ENCODE measurements around the gene VKORC1.

The VKORC1 gene

DNA sequence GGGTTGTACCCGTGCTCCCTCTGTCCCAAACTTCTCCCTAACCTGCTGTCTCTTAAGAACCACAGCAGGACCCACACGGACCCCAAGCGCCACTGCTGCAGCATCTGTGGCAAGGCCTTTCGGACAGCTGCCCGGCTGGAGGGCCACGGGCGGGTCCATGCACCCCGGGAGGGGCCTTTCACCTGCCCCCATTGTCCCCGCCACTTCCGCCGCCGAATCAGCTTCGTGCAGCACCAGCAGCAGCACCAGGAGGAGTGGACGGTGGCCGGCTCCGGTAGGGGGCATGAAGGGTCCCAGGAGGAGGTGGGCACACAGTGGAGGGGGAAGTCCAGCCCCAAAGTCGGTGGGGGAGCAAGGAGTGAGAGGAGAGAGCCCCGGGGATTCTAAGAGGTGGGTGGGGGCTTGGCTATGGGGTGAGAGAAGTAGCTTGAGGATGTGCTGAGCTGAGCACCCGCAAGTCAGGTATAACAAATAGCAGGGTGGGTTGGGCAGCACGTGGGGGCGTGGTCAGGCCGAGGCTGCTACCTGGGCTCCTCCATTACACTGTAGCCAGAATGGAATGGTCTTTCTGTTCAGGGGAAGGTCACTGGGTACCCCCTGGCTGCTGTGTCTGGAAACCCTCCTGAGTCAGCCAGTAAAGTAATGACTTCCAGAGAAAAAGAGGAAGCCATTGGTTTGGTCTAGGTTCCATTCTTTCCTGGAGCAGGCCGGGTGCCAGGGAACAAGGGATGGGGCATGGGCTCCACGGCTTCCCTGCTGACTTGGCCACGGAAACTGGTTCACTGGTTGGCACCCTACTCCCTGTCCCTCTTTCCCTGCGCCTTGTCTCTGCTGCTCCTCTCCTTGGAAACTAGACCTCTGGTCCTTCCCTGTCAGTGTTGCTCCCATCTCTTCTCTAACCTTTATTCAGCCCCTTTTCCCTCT, 12.9 kb downstream of the VKORC1 start:
- no peak for DNase-seq

GRCh38 chr16:31080756-31081419, 13.7 kb downstream of the VKORC1 start:
- DNase-seq = no peak

DNA sequence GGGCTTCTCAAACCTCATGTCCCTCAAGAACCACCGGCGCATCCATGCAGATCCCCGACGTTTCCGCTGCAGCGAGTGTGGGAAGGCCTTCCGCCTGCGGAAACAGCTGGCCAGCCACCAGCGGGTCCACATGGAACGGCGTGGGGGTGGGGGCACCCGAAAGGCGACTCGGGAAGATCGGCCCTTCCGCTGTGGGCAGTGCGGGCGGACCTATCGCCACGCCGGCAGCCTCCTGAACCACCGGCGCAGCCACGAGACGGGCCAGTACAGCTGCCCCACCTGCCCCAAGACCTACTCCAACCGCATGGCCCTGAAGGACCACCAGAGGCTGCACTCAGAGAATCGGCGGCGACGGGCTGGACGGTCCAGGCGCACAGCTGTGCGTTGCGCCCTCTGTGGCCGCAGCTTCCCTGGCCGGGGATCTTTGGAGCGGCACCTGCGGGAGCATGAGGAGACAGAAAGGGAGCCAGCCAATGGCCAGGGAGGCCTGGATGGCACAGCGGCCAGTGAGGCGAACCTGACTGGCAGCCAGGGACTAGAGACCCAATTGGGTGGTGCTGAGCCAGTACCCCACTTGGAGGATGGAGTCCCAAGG, 14.5 kb downstream of the VKORC1 start:
- no peak for DNase-seq

- no peak for DNase-seq
Observed at GRCh38 chr16:31079342-31079944, 15.2 kb downstream of the VKORC1 start.

DNA sequence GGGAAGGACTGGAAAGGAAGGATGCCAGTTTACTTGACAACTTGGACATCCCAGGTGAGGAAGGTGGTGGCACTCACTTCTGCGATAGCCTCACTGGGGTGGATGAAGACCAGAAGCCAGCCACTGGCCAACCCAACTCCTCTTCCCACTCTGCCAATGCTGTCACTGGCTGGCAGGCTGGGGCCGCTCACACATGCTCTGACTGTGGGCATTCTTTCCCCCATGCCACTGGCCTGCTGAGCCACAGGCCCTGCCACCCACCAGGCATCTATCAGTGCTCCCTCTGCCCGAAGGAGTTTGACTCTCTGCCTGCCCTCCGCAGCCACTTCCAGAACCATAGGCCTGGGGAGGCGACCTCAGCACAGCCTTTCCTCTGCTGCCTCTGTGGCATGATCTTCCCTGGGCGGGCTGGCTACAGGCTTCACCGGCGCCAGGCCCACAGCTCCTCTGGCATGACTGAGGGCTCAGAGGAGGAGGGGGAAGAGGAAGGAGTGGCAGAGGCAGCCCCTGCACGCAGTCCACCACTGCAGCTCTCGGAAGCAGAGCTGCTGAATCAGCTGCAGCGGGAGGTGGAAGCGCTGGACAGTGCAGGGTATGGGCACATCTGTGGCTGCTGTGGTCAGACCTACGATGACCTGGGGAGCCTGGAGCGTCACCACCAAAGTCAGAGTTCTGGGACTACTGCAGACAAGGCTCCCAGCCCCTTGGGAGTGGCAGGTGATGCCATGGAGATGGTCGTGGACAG, 15.8 kb downstream of the VKORC1 start:
- DNase-seq = no peak

GRCh38 chr16:31077592-31078396, 16.8 kb downstream of the VKORC1 start:
- no peak for DNase-seq

DNA sequence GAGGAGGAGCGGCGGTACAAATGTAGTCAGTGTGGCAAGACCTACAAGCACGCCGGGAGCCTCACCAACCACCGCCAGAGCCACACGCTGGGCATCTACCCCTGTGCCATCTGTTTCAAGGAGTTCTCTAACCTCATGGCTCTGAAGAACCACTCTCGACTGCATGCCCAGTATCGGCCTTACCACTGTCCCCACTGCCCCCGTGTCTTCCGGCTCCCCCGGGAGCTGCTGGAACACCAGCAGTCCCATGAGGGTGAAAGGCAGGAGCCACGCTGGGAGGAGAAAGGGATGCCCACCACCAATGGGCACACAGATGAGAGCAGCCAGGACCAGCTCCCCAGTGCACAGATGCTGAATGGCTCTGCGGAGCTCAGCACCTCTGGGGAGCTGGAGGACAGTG, 17.6 kb downstream of the VKORC1 start:
- no peak for DNase-seq

- no peak for DNase-seq
Observed at GRCh38 chr16:31076319-31076718, 18.3 kb downstream of the VKORC1 start.

DNA sequence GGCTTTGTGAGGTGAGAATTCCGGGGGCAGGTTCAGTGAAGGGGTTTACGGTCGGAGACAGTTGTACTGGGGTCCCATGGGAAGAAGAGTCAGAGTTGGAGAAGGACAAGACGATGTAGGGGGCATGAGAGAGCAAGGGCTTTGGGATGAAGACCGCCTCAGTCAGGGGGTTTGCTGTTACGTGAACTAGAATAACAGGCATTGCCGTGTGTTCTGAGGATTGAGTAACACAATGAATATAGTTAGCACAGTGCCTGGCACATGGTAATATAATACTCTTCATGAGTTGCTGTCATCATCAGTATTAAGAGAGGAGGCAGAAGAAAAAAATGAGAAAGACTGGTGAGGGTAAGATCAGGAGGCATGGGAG, 19.8 kb downstream of the VKORC1 start:
- no peak for DNase-seq

GRCh38 chr16:31073970-31074813, 20.4 kb downstream of the VKORC1 start, which contains the start of the genes ZNF646 and ZNF668:
TSS of gene ZNF646 (plus strand) at chr16:31074422. CDS start at chr16:31076325, 1,903 bp downstream.
TSS of gene ZNF668 (minus strand) at chr16:31074240. CDS start at chr16:31064459, 9,781 bp downstream.
- DNase-seq = peak; percentile 100

GRCh38 chr16:31073142-31073969, 21.2 kb downstream of the VKORC1 start:
- peak; percentile 93 for DNase-seq

- peak; percentile 56 for DNase-seq
Observed at GRCh38 chr16:31072540-31073141, 22.0 kb downstream of the VKORC1 start.

DNA sequence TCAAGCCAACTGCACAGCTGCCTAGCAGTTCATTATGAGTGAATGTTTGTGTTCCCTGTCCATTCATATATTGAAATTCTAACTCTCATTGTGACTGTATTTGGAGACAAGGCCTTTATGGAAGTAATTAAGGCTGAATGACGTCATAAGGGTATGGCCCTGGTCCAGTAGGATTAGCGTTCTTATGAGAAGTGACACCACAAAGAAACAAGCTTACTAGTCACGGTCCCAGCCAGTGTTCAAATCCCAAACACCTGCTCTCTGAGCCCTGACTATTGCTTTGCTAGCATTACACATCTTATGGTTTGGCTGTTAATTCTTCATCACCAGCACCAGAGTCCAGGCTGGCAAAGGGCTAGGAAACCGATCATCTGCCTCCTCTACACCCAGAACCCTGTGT, 22.7 kb downstream of the VKORC1 start:
- DNase-seq = peak; percentile 70

DNA sequence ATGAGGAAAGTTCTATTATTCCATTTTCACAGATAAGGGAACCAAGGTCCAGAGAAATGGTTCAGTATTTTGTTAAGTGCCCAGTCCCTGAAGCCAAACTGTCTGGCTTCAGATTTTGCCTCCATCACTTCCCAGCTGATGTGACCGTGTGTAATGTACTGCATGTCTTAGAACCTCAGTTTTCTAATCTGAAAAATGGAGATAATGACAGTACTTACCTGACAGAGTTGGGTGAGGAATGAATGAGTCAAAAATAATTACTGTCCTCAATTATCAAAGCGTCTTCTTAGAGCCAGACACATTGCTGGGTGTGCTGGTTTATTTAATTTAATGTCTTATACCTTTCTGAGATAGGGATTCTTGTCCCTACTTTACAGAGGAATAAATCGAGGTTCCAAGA, 27.3 kb downstream of the VKORC1 start:
- no peak for DNase-seq

- peak; percentile 98 for DNase-seq
Observed at GRCh38 chr16:31064882-31065461, 29.6 kb downstream of the VKORC1 start.

DNA sequence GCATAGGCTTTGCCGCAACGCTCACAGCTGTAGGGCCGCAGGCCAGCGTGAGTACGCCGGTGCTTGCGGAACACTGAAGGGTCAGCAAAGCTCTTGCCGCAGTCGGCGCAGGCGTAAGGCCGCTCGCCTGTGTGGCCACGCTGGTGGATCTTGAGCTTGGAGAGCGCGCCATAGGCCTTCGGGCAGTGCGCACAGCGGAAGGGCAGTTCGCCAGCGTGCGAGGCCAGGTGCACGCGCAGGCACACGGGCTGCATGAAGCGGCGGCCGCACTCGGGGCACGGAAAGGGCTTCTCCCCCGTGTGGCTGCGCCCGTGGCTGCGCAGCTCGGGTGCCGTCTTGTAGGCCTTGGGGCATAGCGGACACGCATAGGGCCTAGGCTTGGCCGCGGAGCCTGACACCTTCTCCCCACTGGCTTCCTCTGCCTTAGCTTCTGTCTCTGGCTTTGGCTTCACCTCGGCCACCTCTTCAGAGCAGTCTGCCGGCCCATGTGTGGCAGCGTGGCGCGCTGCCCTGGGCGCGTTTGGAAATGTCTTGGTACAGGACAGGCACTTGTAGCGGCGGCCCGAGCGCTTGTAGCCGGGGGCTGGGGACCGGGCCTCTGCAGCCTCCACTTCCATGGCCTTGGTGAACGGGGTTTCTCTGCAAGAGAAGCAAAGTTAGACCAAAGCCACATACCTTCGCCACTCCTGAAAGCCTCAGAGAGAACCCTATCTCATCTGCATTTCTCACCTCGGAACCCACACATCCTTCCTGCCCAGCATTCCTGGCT, 30.6 kb downstream of the VKORC1 start:
- no peak for DNase-seq

GRCh38 chr16:31063495-31063842, 31.1 kb downstream of the VKORC1 start:
- DNase-seq = no peak

Data from fibroblast of skin of back (primary cell).